Activated B cell treated with CpG ODN at 0.5 μM for 24 hours (primary cell): ENCODE results near the gene OTUD4. TPM values are rescaled to one million over a fixed set of nuclear protein-coding genes. Genes with fewer than 3 reads are reported as not detected.

Experiments
- ATAC-seq: fragments of 200-7000 bp; cut with Tn5 transposase; one replicate; pipeline ENCODE4 v1.10.0; 2021; ENCODE audit warnings: low read depth, mild to moderate bottlenecking, moderate library complexity
- CTCF ChIA-PET: fragments of 350-600 bp; sonication (Branson Sonifier 250); formaldehyde crosslinking; loops from one replicate; lab custom pipeline; 2021; ENCODE audit warnings: antibody characterized with exemption; lab: Charles Lee
- POLR2A ChIA-PET: fragments of 350-600 bp; sonication (Branson Sonifier 250); formaldehyde crosslinking; loops from one replicate; lab custom pipeline; 2021; ENCODE audit warnings: antibody characterized with exemption; lab: Charles Lee
- DNase-seq: peaks from one replicate; pipeline ENCODE4 v3.0.0; 2022
- H3K27ac Mint-ChIP-seq: one replicate; pipeline ENCODE4 v1.8.0; 2020; ENCODE audit warnings: mixed read lengths
- H3K27me3 Mint-ChIP-seq: one replicate; pipeline ENCODE4 v1.8.0; 2021; ENCODE audit warnings: mixed read lengths
- H3K36me3 Mint-ChIP-seq: one replicate; pipeline ENCODE4 v1.8.0; 2021; ENCODE audit warnings: low read depth, mixed read lengths
- H3K4me1 Mint-ChIP-seq: one replicate; pipeline ENCODE4 v1.8.0; 2021; ENCODE audit warnings: mixed read lengths
- H3K4me3 Mint-ChIP-seq: one replicate; pipeline ENCODE4 v1.8.0; 2020; ENCODE audit warnings: mild to moderate bottlenecking, mixed read lengths
- H3K9me3 Mint-ChIP-seq: one replicate; pipeline ENCODE4 v1.8.0; 2020; ENCODE audit warnings: mixed read lengths
- intact Hi-C: fragments of 100-400 bp; cut with micrococcal nuclease; formaldehyde crosslinking; loops from one replicate; pipeline ENCODE4 v1.15.1; 2024
- total RNA-seq: library from RNA; stranded (reverse); gene quantifications from 2 replicates; pipeline ENCODE4 v1.2.3, GENCODE V29; 2022
- TF ChIP-seq, protein P1 (sequence below): fragments of 200-600 bp; IDR thresholded peaks from one replicate; pipeline ENCODE4 v1.8.0; 2022; ENCODE audit warnings: antibody characterized with exemption, mild to moderate bottlenecking

OTUD4 gene
- total RNA-seq, 1 donor from 2014 or later = 47.3 TPM

DNA sequence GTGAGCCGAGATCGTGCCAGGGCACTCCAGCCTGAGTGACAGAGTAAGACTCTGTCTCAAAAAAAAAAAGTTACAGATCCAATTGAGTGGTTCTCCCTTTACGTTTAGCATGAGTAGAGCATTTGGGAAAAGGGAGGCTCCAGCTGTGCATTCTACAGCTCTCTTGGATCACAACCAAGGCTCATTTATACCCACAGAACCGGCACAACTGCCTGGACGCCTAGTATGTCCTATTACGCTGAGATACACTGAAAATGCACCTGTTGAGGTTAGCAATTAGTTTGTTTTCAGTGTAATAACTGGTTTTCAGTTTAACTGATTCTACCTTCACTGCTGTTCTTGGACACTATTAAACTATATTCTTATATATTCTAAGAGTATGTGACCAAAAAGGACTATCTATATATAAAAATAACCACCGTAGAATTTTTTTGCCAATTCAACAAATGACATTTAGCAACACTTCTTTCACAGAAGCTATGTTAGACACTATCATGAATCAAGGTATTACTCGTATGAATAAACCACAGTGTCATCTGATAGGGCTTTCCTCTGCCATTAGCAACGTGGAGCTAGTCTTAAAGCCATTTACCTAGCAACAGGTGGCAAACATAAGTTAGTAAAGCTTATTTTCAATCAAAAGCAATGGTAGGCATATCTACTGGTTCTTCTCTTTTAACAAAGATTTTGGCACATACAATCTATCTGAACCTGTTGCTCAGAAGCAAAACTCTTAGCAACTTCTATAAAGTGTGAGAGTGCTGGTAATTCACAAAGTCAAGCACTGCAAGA is 3.6 kb downstream of the OTUD4 start:
- Mint-ChIP-seq H3K4me1 (peaks cover 39% of the 10 kb centered on the region), H3K9me3 (no peaks in the 10 kb centered on the region)
- POLR2A ChIA-PET = interaction anchor here (0.7 to 3.7 kb wide), 3 partner anchors 8 to 79 kb away, joined by 3 to 37 read pairs (median 4); partner anchors contain the start of genes ABCE1 and ANAPC10

GRCh38 chr4:145171911-145172310 is 8.5 kb downstream of the OTUD4 start:
- intact Hi-C loops = no loop called here
- Mint-ChIP-seq H3K27ac (peak overlapping the region; percentile 32), H3K27me3 (no peaks in the 10 kb centered on the region), H3K4me1 (peaks cover 29% of the 10 kb centered on the region), H3K9me3 (no peaks in the 10 kb centered on the region), H3K36me3 (peaks cover 59% of the 10 kb centered on the region), H3K4me3 (no peak overlapping the region)
- DNase-seq (no peak), ATAC-seq (no peak)
- ChIA-PET POLR2A (no interaction called here), CTCF (no interaction called here)
- TF ChIP-seq, protein P1, sequence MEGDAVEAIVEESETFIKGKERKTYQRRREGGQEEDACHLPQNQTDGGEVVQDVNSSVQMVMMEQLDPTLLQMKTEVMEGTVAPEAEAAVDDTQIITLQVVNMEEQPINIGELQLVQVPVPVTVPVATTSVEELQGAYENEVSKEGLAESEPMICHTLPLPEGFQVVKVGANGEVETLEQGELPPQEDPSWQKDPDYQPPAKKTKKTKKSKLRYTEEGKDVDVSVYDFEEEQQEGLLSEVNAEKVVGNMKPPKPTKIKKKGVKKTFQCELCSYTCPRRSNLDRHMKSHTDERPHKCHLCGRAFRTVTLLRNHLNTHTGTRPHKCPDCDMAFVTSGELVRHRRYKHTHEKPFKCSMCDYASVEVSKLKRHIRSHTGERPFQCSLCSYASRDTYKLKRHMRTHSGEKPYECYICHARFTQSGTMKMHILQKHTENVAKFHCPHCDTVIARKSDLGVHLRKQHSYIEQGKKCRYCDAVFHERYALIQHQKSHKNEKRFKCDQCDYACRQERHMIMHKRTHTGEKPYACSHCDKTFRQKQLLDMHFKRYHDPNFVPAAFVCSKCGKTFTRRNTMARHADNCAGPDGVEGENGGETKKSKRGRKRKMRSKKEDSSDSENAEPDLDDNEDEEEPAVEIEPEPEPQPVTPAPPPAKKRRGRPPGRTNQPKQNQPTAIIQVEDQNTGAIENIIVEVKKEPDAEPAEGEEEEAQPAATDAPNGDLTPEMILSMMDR = no peak

More for the DNA sequence above, 3.6 kb downstream of the OTUD4 start:
- Mint-ChIP-seq H3K36me3 (peaks cover 31% of the 10 kb centered on the region), H3K4me3 (peak overlapping the region; percentile 89), H3K27ac (no peak overlapping the region), H3K27me3 (no peaks in the 10 kb centered on the region)
- ATAC-seq (no peak), DNase-seq (no peak)
- TF ChIP-seq, protein P1 = no peak
- CTCF ChIA-PET = interaction anchor here (1.2 kb wide), 1 partner anchor 440 kb away, joined by 4 read pairs; no protein-coding TSS in a partner anchor
- intact Hi-C loops = loop anchor here (2.0 to 5.0 kb wide), 3 partner anchors 22 to 1990 kb away; partner anchors contain the start of gene LSM6

- TF ChIP-seq, protein P1 = no peak
- Mint-ChIP-seq H3K9me3 (no peaks in the 10 kb centered on the region), H3K27ac (no peak overlapping the region), H3K36me3 (peaks cover 72% of the 10 kb centered on the region), H3K4me3 (no peak overlapping the region), H3K27me3 (no peaks in the 10 kb centered on the region), H3K4me1 (peaks cover 28% of the 10 kb centered on the region)
- ChIA-PET POLR2A (interaction anchor here (1.6 kb wide), 1 partner anchor 72 kb away, joined by 6 read pairs; the partner anchor contains the start of genes ABCE1 and ANAPC10), CTCF (no interaction called here)
- DNase-seq = no peak
- no peak for ATAC-seq
- intact Hi-C loops = no loop called here
Observed at GRCh38 chr4:145170223-145170622, 10.2 kb downstream of the OTUD4 start.

GRCh38 chr4:145168581-145169187 is 11.7 kb downstream of the OTUD4 start:
- ChIA-PET POLR2A (interaction anchor here (1.7 kb wide), 1 partner anchor 10 kb away, joined by 8 read pairs; no protein-coding TSS in a partner anchor), CTCF (no interaction called here)
- intact Hi-C loops = loop anchor here (1.0 kb wide), 1 partner anchor 11 kb away; no protein-coding TSS in a partner anchor
- DNase-seq (no peak), ATAC-seq (no peak)
- Mint-ChIP-seq H3K4me1 (peaks cover 20% of the 10 kb centered on the region), H3K4me3 (no peak overlapping the region), H3K27me3 (no peaks in the 10 kb centered on the region), H3K27ac (peak overlapping the region; percentile 2), H3K36me3 (peaks cover 60% of the 10 kb centered on the region), H3K9me3 (no peaks in the 10 kb centered on the region)
- TF ChIP-seq, protein P1 = no peak

DNA sequence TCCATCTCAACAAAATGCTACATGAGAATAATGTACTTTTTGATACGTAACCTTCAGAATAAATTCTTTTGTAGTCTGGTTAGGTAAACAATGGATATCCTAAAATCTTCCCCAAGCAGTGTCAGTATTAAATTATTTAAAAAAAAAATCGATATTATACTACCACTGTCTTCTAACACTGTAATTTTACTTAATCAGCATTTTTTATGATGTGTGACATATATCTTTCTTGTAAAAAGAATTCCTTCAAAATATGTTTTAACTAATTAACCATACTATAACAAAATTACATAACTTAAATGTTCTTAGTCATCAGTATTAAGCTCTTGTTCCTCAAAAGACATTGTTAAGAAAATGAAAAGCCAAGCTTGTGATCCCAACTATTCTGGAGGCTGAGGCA is 12.5 kb downstream of the OTUD4 start:
- no peaks in the 10 kb centered on the region for H3K9me3 Mint-ChIP-seq
- peaks cover 62% of the 10 kb centered on the region for H3K36me3 Mint-ChIP-seq
- ChIA-PET CTCF (no interaction called here), POLR2A (interaction anchor here (1.1 to 1.2 kb wide), 2 partner anchors 9 to 11 kb away, joined by 3 read pairs; no protein-coding TSS in a partner anchor)
- peaks cover 17% of the 10 kb centered on the region for H3K4me1 Mint-ChIP-seq
- no peaks in the 10 kb centered on the region for H3K27me3 Mint-ChIP-seq
- TF ChIP-seq, protein P1 = no peak
- H3K4me3 Mint-ChIP-seq = no peak overlapping the region
- intact Hi-C loops = no loop called here
- no peak overlapping the region for H3K27ac Mint-ChIP-seq
- DNase-seq (no peak), ATAC-seq (no peak)
